Measurements from ENCODE around the gene STAC.
"Not testable (repeated sequence)": the region's sequence is repeated elsewhere in the genome, so short reads cannot be mapped to it uniquely, and the experiment has no call there.

Gene STAC

GRCh38 chr3:36476286-36476942 is 96.1 kb downstream of the STAC start:
- no peak for DNase-seq (ENCODE audit: low read depth in 1 of 2, low spot score in 1 of 2)

GRCh38 chr3:36477655-36478054 is 97.4 kb downstream of the STAC start:
- DNase-seq (ENCODE audit: low read depth in 1 of 2, low spot score in 1 of 2) = no peak

- no peak for DNase-seq (ENCODE audit: low read depth in 1 of 2, low spot score in 1 of 2)
Observed at GRCh38 chr3:36480911-36481648, 100.8 kb downstream of the STAC start.

- DNase-seq (ENCODE audit: low read depth in 1 of 2, low spot score in 1 of 2) = no peak
Observed at GRCh38 chr3:36482256-36482655, 102.0 kb downstream of the STAC start.

GRCh38 chr3:36482880-36483279 is 102.6 kb downstream of the STAC start:
- no peak for DNase-seq (ENCODE audit: low read depth in 1 of 2, low spot score in 1 of 2)

GRCh38 chr3:36483709-36484108 is 103.4 kb downstream of the STAC start:
- DNase-seq (ENCODE audit: low read depth in 1 of 2, low spot score in 1 of 2) = no peak

- no peak for DNase-seq (ENCODE audit: low read depth in 1 of 2, low spot score in 1 of 2)
Observed at GRCh38 chr3:36484386-36484785, 104.1 kb downstream of the STAC start.

- no peak for DNase-seq (ENCODE audit: low read depth in 1 of 2, low spot score in 1 of 2)
Observed at GRCh38 chr3:36486009-36486795, 105.9 kb downstream of the STAC start.

GRCh38 chr3:36487616-36488015 is 107.3 kb downstream of the STAC start:
- DNase-seq (ENCODE audit: low read depth in 1 of 2, low spot score in 1 of 2) = no peak

- no peak for DNase-seq (ENCODE audit: low read depth in 1 of 2, low spot score in 1 of 2)
Observed at GRCh38 chr3:36488077-36488789, 107.9 kb downstream of the STAC start.

- DNase-seq (ENCODE audit: low read depth in 1 of 2, low spot score in 1 of 2) = no peak
Observed at GRCh38 chr3:36489101-36489500, 108.8 kb downstream of the STAC start.

GRCh38 chr3:36489679-36490425 is 109.5 kb downstream of the STAC start:
- DNase-seq (ENCODE audit: low read depth in 1 of 2, low spot score in 1 of 2) = no peak

- no peak for DNase-seq (ENCODE audit: low read depth in 1 of 2, low spot score in 1 of 2)
Observed at GRCh38 chr3:36493051-36493450, 112.7 kb downstream of the STAC start.

- no peak for DNase-seq (ENCODE audit: low read depth in 1 of 2, low spot score in 1 of 2)
Observed at GRCh38 chr3:36494461-36495109, 114.3 kb downstream of the STAC start.

GRCh38 chr3:36496684-36497633 is 116.7 kb downstream of the STAC start:
- no peak for DNase-seq (ENCODE audit: low read depth in 1 of 2, low spot score in 1 of 2)

- not testable (repeated sequence) for DNase-seq (ENCODE audit: low read depth in 1 of 2, low spot score in 1 of 2)
Observed at GRCh38 chr3:36500053-36500452, 119.7 kb downstream of the STAC start.

- DNase-seq (ENCODE audit: low read depth in 1 of 2, low spot score in 1 of 2) = no peak
Observed at GRCh38 chr3:36501616-36502015, 121.3 kb downstream of the STAC start.

GRCh38 chr3:36505393-36505792 is 125.1 kb downstream of the STAC start:
- no peak for DNase-seq (ENCODE audit: low read depth in 1 of 2, low spot score in 1 of 2)
